H9 (cell line): ENCODE results near the gene PPP1R12A. TPM values are rescaled to one million over a fixed set of nuclear protein-coding genes. Genes with fewer than 3 reads are reported as not detected.
A peak's percentile ranks its signal among the peaks of the same experiment; 100 is the strongest.

Experiments used
- DNase-seq: peaks from one replicate; pipeline ENCODE4 v3.0.0-alpha.2; 2017
- H2AFZ ChIP-seq: one replicate; pipeline ENCODE4 v1.6.1; 2013; ENCODE audit warnings: mild to moderate bottlenecking, low read length, control low read depth, moderate library complexity
- H2AK5ac ChIP-seq: 2 replicates; pipeline ENCODE4 v1.6.1; 2013; ENCODE audit warnings: low read length, control low read depth, mixed read lengths; ENCODE audit not compliant: insufficient read length
- H2BK120ac ChIP-seq: one replicate; pipeline ENCODE4 v1.6.1; 2013; ENCODE audit warnings: low read depth, mild to moderate bottlenecking, low read length, control low read depth, inconsistent platforms; ENCODE audit not compliant: poor library complexity, severe bottlenecking
- H2BK12ac ChIP-seq: 2 replicates; pipeline ENCODE4 v1.6.1; 2013; ENCODE audit warnings: low read length, control low read depth, mixed read lengths, low read depth; ENCODE audit not compliant: insufficient read length
- H2BK15ac ChIP-seq: 2 replicates; pipeline ENCODE4 v1.6.1; 2013; ENCODE audit warnings: low read depth, low read length, control low read depth
- H2BK20ac ChIP-seq: one replicate; pipeline ENCODE4 v1.6.1; 2013; ENCODE audit warnings: low read depth, mild to moderate bottlenecking, low read length, control low read depth, inconsistent platforms; ENCODE audit not compliant: poor library complexity, severe bottlenecking
- H2BK5ac ChIP-seq: 2 replicates; pipeline ENCODE4 v1.6.1; 2013; ENCODE audit warnings: low read length, control low read depth, mixed read lengths; ENCODE audit not compliant: insufficient read length
- H3K14ac ChIP-seq: 2 replicates; pipeline ENCODE4 v1.6.1; 2013; ENCODE audit warnings: low read length, control low read depth; ENCODE audit not compliant: insufficient read depth
- H3K18ac ChIP-seq: 2 replicates; pipeline ENCODE4 v1.6.1; 2013; ENCODE audit warnings: low read depth, mild to moderate bottlenecking, mixed read lengths, low read length, control low read depth; ENCODE audit not compliant: insufficient read length
- H3K23ac ChIP-seq: 2 replicates; pipeline ENCODE4 v1.6.1; 2013; ENCODE audit warnings: low read length, control low read depth, mixed read lengths, low read depth; ENCODE audit not compliant: insufficient read length
- H3K23me2 ChIP-seq: 2 replicates; pipeline ENCODE4 v1.6.1; 2013; ENCODE audit warnings: low read depth, mild to moderate bottlenecking, mixed read lengths, low read length, control low read depth; ENCODE audit not compliant: insufficient read length, poor library complexity, severe bottlenecking
- H3K27ac ChIP-seq: 2 replicates; pipeline ENCODE4 v1.5.1; 2013; ENCODE audit warnings: low read length, control low read depth, mixed read lengths, low read depth; ENCODE audit not compliant: insufficient read length
- H3K27me3 ChIP-seq: 2 replicates; pipeline ENCODE4 v1.6.1; 2013; ENCODE audit warnings: low read length, control low read depth, inconsistent platforms; ENCODE audit not compliant: insufficient read depth
- H3K4ac ChIP-seq: 2 replicates; pipeline ENCODE4 v1.6.1; 2013; ENCODE audit warnings: low read depth, mild to moderate bottlenecking, control low read depth, inconsistent platforms, low read length, moderate library complexity
- H3K4me1 ChIP-seq: 2 replicates; pipeline ENCODE4 v1.6.1; 2013; ENCODE audit warnings: low read length, control low read depth, inconsistent platforms; ENCODE audit not compliant: insufficient read depth
- H3K4me2 ChIP-seq: 2 replicates; pipeline ENCODE4 v1.6.1; 2013; ENCODE audit warnings: low read length, control low read depth, mixed read lengths; ENCODE audit not compliant: insufficient read length, insufficient read depth
- H3K56ac ChIP-seq: 2 replicates; pipeline ENCODE4 v1.6.1; 2013; ENCODE audit warnings: low read depth, mild to moderate bottlenecking, mixed read lengths, low read length, control low read depth; ENCODE audit not compliant: insufficient read length
- H3K79me1 ChIP-seq: 2 replicates; pipeline ENCODE4 v1.6.1; 2013; ENCODE audit warnings: low read depth, mild to moderate bottlenecking, moderate library complexity, low read length, control low read depth, inconsistent platforms; ENCODE audit not compliant: insufficient read depth, poor library complexity, severe bottlenecking
- H3K79me2 ChIP-seq: 2 replicates; pipeline ENCODE4 v1.6.1; 2013; ENCODE audit warnings: low read length, control low read depth, inconsistent platforms; ENCODE audit not compliant: insufficient read depth
- H3K9ac ChIP-seq: 2 replicates; pipeline ENCODE4 v1.6.1; 2013; ENCODE audit warnings: low read length, control low read depth, mixed read lengths; ENCODE audit not compliant: insufficient read length; ENCODE audit errors: extremely low read depth
- H3K9me3 ChIP-seq: one replicate; pipeline ENCODE4 v1.6.1; 2013; ENCODE audit warnings: low read depth, low read length, inconsistent platforms; ENCODE audit not compliant: control insufficient read depth
- H3T11ph ChIP-seq: one replicate; pipeline ENCODE4 v1.6.1; 2013; ENCODE audit warnings: mild to moderate bottlenecking, low read length, control low read depth, inconsistent platforms
- H4K20me1 ChIP-seq: one replicate; pipeline ENCODE4 v1.6.1; 2013; ENCODE audit not compliant: control insufficient read depth, insufficient read length, insufficient read depth
- H4K5ac ChIP-seq: 2 replicates; pipeline ENCODE4 v1.6.1; 2013; ENCODE audit warnings: low read depth, mild to moderate bottlenecking, mixed read lengths, low read length, control low read depth; ENCODE audit not compliant: insufficient read length
- H4K8ac ChIP-seq: replicated peaks from 2 replicates; pipeline ENCODE4 v1.6.1; 2013; ENCODE audit warnings: low read length, control low read depth, mixed read lengths, low read depth; ENCODE audit not compliant: insufficient read length
- H4K91ac ChIP-seq: 2 replicates; pipeline ENCODE4 v1.6.1; 2013; ENCODE audit warnings: low read depth, mild to moderate bottlenecking, moderate library complexity, mixed read lengths, low read length, control low read depth; ENCODE audit not compliant: insufficient read length
- H3K27ac Mint-ChIP-seq, 3 experiments: 2 replicates in 2 of 3; 3 replicates in 1 of 3; pipeline ENCODE4 v1.8.0; 2020 to 2021; ENCODE audit warnings: mixed read lengths in 3 of 3, mild to moderate bottlenecking in 1 of 3, moderate library complexity in 1 of 3
- H3K27me3 Mint-ChIP-seq: 2 replicates; pipeline ENCODE4 v1.8.0; 2021; ENCODE audit warnings: low read depth, mild to moderate bottlenecking, moderate library complexity, mixed read lengths
- H3K36me3 Mint-ChIP-seq, 3 experiments: 2 replicates in 2 of 3; 3 replicates in 1 of 3; pipeline ENCODE4 v1.8.0; 2020 to 2021; ENCODE audit warnings: low read depth in 3 of 3, mixed read lengths in 3 of 3; ENCODE audit not compliant: insufficient read depth in 1 of 3
- H3K4me1 Mint-ChIP-seq, 2 experiments: 2 replicates each; pipeline ENCODE4 v1.8.0; 2020; ENCODE audit warnings: mixed read lengths in 2 of 2
- H3K4me3 Mint-ChIP-seq, 2 experiments: 2 replicates in 1 of 2; 3 replicates in 1 of 2; pipeline ENCODE4 v1.8.0; 2020 to 2021; ENCODE audit warnings: mild to moderate bottlenecking in 2 of 2, mixed read lengths in 2 of 2, moderate library complexity in 1 of 2
- H3K9me3 Mint-ChIP-seq, 2 experiments: 2 replicates in 1 of 2; 3 replicates in 1 of 2; pipeline ENCODE4 v1.8.0; 2020; ENCODE audit warnings: mild to moderate bottlenecking in 2 of 2, mixed read lengths in 2 of 2, moderate library complexity in 1 of 2
- total RNA-seq: library from RNA; stranded (reverse); gene quantifications from 2 replicates; pipeline ENCODE4 v1.2.1, GENCODE V29; 2021
- TF ChIP-seq, protein P1 (sequence below): fragments of 200-600 bp; sonication (generic); conservative IDR thresholded peaks from 3 replicates; pipeline ENCODE4 v1.8.0; 2021; ENCODE audit warnings: antibody characterized with exemption, mild to moderate bottlenecking

PPP1R12A gene
- total RNA-seq, 1 experiment from 2014 or later: 93.5 TPM

DNA sequence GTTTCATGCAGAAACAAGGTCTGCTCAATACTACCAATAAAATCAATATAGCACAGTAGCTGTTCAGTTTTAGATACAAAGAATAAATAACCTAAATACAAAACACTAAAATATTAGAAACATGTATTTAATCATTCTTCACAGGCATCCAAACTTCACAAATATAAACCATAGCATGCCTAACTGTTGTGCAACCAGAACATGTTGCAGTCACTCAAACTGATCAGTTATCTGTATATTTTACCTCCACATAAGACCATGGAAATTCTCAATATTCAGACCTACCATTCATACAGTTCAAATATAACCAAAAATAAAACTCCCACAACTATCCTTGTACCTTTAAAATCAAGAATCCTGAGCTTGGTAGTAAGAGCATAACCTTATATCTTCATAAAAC, 161.0 kb downstream of the PPP1R12A start:
- Histone ChIP-seq H3K9me3 (no peaks in the 10 kb centered on the region), H3K18ac (no peak overlapping the region), H3K4me1 (no peaks in the 10 kb centered on the region), H3K9ac (no peak overlapping the region), H2AK5ac (no peak overlapping the region), H2BK120ac (no peak overlapping the region), H3K79me2 (no peaks in the 10 kb centered on the region), H4K91ac (no peak overlapping the region), H3K4ac (no peak overlapping the region), H2AFZ (no peak overlapping the region), H2BK5ac (no peak overlapping the region), H3K23me2 (no peaks in the 10 kb centered on the region), H3K4me2 (no peak overlapping the region), H3K23ac (no peak overlapping the region), H4K5ac (no peak overlapping the region), H2BK15ac (no peak overlapping the region), H2BK20ac (no peak overlapping the region), H3K56ac (no peak overlapping the region), H2BK12ac (no peak overlapping the region), H3K27ac (no peak overlapping the region), H3K27me3 (no peaks in the 10 kb centered on the region), H4K8ac (no peak overlapping the region), H3T11ph (no peak overlapping the region), H4K20me1 (no peaks in the 10 kb centered on the region), H3K79me1 (no peaks in the 10 kb centered on the region), H3K14ac (no peak overlapping the region)
- TF ChIP-seq, protein P1, sequence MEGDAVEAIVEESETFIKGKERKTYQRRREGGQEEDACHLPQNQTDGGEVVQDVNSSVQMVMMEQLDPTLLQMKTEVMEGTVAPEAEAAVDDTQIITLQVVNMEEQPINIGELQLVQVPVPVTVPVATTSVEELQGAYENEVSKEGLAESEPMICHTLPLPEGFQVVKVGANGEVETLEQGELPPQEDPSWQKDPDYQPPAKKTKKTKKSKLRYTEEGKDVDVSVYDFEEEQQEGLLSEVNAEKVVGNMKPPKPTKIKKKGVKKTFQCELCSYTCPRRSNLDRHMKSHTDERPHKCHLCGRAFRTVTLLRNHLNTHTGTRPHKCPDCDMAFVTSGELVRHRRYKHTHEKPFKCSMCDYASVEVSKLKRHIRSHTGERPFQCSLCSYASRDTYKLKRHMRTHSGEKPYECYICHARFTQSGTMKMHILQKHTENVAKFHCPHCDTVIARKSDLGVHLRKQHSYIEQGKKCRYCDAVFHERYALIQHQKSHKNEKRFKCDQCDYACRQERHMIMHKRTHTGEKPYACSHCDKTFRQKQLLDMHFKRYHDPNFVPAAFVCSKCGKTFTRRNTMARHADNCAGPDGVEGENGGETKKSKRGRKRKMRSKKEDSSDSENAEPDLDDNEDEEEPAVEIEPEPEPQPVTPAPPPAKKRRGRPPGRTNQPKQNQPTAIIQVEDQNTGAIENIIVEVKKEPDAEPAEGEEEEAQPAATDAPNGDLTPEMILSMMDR: no peak
- Mint-ChIP-seq H3K4me3 (no peak overlapping the region), H3K27ac (peak overlapping the region in 1 of 3 experiments; percentile 4; a peak in 1 of 7 replicates), H3K36me3 (peaks cover 0 to 13% (median 9%) of the 10 kb centered on the region in 3 experiments; a peak in 5 of 7 replicates), H3K27me3 (no peaks in the 10 kb centered on the region), H3K4me1 (peaks cover 3 to 8% of the 10 kb centered on the region in 2 experiments), H3K9me3 (no peaks in the 10 kb centered on the region)
- DNase-seq: no peak
